ENCODE data around the gene PAQR5.

DNA sequence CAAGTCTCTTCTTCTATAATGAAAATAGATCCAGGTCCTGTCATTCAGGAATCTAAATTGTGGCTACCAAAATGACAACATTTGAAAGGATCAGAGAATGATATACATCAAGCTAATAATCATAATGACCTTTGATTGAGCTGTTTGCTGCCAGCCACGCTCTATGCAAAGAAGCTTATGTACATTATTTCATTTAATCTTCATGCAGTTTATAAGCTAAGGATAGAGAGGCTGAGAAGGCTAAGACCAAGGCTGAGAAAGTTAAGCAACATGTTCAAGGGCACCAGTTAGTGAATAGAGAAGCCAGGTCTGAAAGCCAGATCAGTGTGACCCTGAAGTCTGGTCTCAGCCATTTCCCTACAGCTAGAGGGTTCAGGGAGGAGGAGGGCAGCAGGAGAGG is 29.4 kb downstream of the PAQR5 start:
- TF ChIP-seq, protein P1, sequence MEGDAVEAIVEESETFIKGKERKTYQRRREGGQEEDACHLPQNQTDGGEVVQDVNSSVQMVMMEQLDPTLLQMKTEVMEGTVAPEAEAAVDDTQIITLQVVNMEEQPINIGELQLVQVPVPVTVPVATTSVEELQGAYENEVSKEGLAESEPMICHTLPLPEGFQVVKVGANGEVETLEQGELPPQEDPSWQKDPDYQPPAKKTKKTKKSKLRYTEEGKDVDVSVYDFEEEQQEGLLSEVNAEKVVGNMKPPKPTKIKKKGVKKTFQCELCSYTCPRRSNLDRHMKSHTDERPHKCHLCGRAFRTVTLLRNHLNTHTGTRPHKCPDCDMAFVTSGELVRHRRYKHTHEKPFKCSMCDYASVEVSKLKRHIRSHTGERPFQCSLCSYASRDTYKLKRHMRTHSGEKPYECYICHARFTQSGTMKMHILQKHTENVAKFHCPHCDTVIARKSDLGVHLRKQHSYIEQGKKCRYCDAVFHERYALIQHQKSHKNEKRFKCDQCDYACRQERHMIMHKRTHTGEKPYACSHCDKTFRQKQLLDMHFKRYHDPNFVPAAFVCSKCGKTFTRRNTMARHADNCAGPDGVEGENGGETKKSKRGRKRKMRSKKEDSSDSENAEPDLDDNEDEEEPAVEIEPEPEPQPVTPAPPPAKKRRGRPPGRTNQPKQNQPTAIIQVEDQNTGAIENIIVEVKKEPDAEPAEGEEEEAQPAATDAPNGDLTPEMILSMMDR (IDR thresholded peaks at IDR 0.05) = no peak
- no peak for TF ChIP-seq POLR2A (IDR thresholded peaks at IDR 0.05)

All from body of pancreas (tissue), 4 donors.